MM.1S (cell line): ENCODE results near the gene SCNN1G.

ENCODE experiments used
- DNase-seq: peaks from one replicate; pipeline ENCODE4 v3.0.0-alpha.2; 2015
- H2AFZ ChIP-seq: fragments of 300-600 bp; sonication (generic); 2 replicates; pipeline ENCODE4 v1.6.0; 2016; ENCODE audit warnings: antibody characterized with exemption, low read length
- H3F3A ChIP-seq: fragments of 300-600 bp; sonication (generic); 2 replicates; pipeline ENCODE4 v1.6.1; 2016; ENCODE audit warnings: mild to moderate bottlenecking, antibody characterized with exemption, low read length, moderate library complexity, mixed read lengths; ENCODE audit not compliant: insufficient read depth
- H3K27ac ChIP-seq: fragments of 300-600 bp; sonication (generic); 2 replicates; pipeline ENCODE4 v1.5.1; 2016; ENCODE audit warnings: mild to moderate bottlenecking, low read length
- H3K27me3 ChIP-seq: fragments of 300-600 bp; sonication (generic); replicated peaks from 2 replicates; pipeline ENCODE4 v1.6.0; 2016; ENCODE audit warnings: low read length; ENCODE audit not compliant: insufficient read depth
- H3K36me3 ChIP-seq: fragments of 300-600 bp; sonication (generic); replicated peaks from 2 replicates; pipeline ENCODE4 v1.6.1; 2016; ENCODE audit warnings: mild to moderate bottlenecking, low read length, mixed read lengths; ENCODE audit not compliant: insufficient read depth
- H3K4me1 ChIP-seq: fragments of 300-600 bp; sonication (generic); 2 replicates; pipeline ENCODE4 v1.6.1; 2016; ENCODE audit warnings: low read length, mixed read lengths
- H3K4me2 ChIP-seq: fragments of 300-600 bp; sonication (generic); 2 replicates; pipeline ENCODE4 v1.6.0; 2016; ENCODE audit warnings: low read depth, low read length
- H3K4me3 ChIP-seq: fragments of 300-600 bp; sonication (generic); 2 replicates; pipeline ENCODE4 v1.5.1; 2016; ENCODE audit warnings: low read length, mixed read lengths
- H3K79me2 ChIP-seq: fragments of 300-600 bp; sonication (generic); 2 replicates; pipeline ENCODE4 v1.6.1; 2016; ENCODE audit warnings: mixed run types, low read length, mixed read lengths
- H3K9ac ChIP-seq: fragments of 300-600 bp; sonication (generic); 2 replicates; pipeline ENCODE4 v1.6.1; 2016; ENCODE audit warnings: low read length, mixed read lengths
- H3K9me2 ChIP-seq: fragments of 300-600 bp; sonication (generic); replicated peaks from 2 replicates; pipeline ENCODE4 v1.6.1; 2016; ENCODE audit warnings: mild to moderate bottlenecking, low read length, mixed read lengths; ENCODE audit not compliant: insufficient read depth
- H3K9me3 ChIP-seq: fragments of 300-600 bp; sonication (generic); replicated peaks from 2 replicates; pipeline ENCODE4 v1.6.1; 2016; ENCODE audit warnings: mild to moderate bottlenecking, low read length, mixed read lengths; ENCODE audit not compliant: insufficient read depth
- H4K20me1 ChIP-seq: fragments of 300-600 bp; sonication (generic); 2 replicates; pipeline ENCODE4 v1.6.1; 2016; ENCODE audit warnings: mild to moderate bottlenecking, low read length, moderate library complexity, mixed read lengths; ENCODE audit not compliant: insufficient read depth
- CTCF ChIP-seq: fragments of 300-600 bp; sonication (generic); IDR thresholded peaks from 2 replicates; pipeline ENCODE4 v1.5.1; 2016; ENCODE audit warnings: antibody characterized with exemption, low read length, mixed read lengths
- EZH2 ChIP-seq: fragments of 300-600 bp; sonication (generic); optimal IDR thresholded peaks from 2 replicates; pipeline ENCODE3; 2017; ENCODE audit warnings: low read depth, mild to moderate bottlenecking, antibody characterized with exemption, low read length, mixed read lengths
- EZH2phosphoT487 ChIP-seq: fragments of 300-600 bp; sonication (generic); IDR thresholded peaks from 2 replicates; pipeline ENCODE4 v1.6.1; 2018; ENCODE audit warnings: antibody characterized with exemption, low read length

Gene SCNN1G

GRCh38 chr16:23149267-23149992 is 33.1 kb upstream of the SCNN1G start, which contains the start of gene USP31:
TSS of gene USP31 (minus strand) at chr16:23149452. CDS start at chr16:23149270, 182 bp downstream.
- peak within 1 kb of the TSS; percentile 86 for H2AFZ ChIP-seq
- H3F3A ChIP-seq, result no peaks in the 10 kb centered on the region
- peak; percentile 95 for DNase-seq
- peaks cover 38% of the 10 kb centered on the region for H3K79me2 ChIP-seq
- no peaks in the 10 kb centered on the region for H3K36me3 ChIP-seq
- TF ChIP-seq EZH2phosphoT487 (no peak), EZH2 (no peak), CTCF (no peak)
- H3K27ac ChIP-seq, result no peak within 1 kb of the TSS
- H3K4me2 ChIP-seq, result peak within 1 kb of the TSS; percentile 95
- peak within 1 kb of the TSS; percentile 78 for H3K4me3 ChIP-seq
- H3K9me3 ChIP-seq, result no peaks in the 10 kb centered on the region
- H3K9ac ChIP-seq, result peak within 1 kb of the TSS; percentile 63
- no peaks in the 10 kb centered on the region for H3K9me2 ChIP-seq
- H4K20me1 ChIP-seq, result no peaks in the 10 kb centered on the region
- H3K4me1 ChIP-seq, result peaks cover 3% of the 10 kb centered on the region; the same call in 1 of the 2 replicates
- no peaks in the 10 kb centered on the region for H3K27me3 ChIP-seq

- no peaks in the 10 kb centered on the region for H3K9me2 ChIP-seq
- no peak overlapping the region for H3K27ac ChIP-seq
- peak overlapping the region; percentile 74 for H3K4me3 ChIP-seq
- H4K20me1 ChIP-seq, result no peaks in the 10 kb centered on the region
- TF ChIP-seq EZH2 (no peak), EZH2phosphoT487 (no peak), CTCF (no peak)
- peak overlapping the region; percentile 74 for H3K4me2 ChIP-seq
- peak overlapping the region; percentile 53; the same call in 1 of the 2 replicates for H3K9ac ChIP-seq
- peaks cover 33% of the 10 kb centered on the region for H3K79me2 ChIP-seq
- no peaks in the 10 kb centered on the region for H3K27me3 ChIP-seq
- no peaks in the 10 kb centered on the region for H3K9me3 ChIP-seq
- no peaks in the 10 kb centered on the region for H3F3A ChIP-seq
- H3K4me1 ChIP-seq, result peaks cover 3% of the 10 kb centered on the region; the same call in 1 of the 2 replicates
- peak overlapping the region; percentile 86 for H2AFZ ChIP-seq
- DNase-seq, result no peak
- no peaks in the 10 kb centered on the region for H3K36me3 ChIP-seq
These were observed 32.6 kb upstream of the SCNN1G start for GRCh38 chr16:23149993-23150364.

- Histone ChIP-seq H3K4me3 (no peak overlapping the region), H3K9me2 (no peaks in the 10 kb centered on the region), H3K9ac (no peak overlapping the region), H2AFZ (no peak overlapping the region), H3K4me1 (peaks cover 7% of the 10 kb centered on the region; the same call in 1 of the 2 replicates), H3K27me3 (no peaks in the 10 kb centered on the region), H3F3A (no peaks in the 10 kb centered on the region), H3K36me3 (no peaks in the 10 kb centered on the region), H3K4me2 (no peak overlapping the region), H3K9me3 (no peaks in the 10 kb centered on the region), H4K20me1 (no peaks in the 10 kb centered on the region), H3K79me2 (peaks cover 11% of the 10 kb centered on the region), H3K27ac (no peak overlapping the region)
- no peak for TF ChIP-seq EZH2
- TF ChIP-seq CTCF, result no peak
- TF ChIP-seq EZH2phosphoT487, result no peak
- no peak for DNase-seq
These were observed 30.0 kb upstream of the SCNN1G start for GRCh38 chr16:23152386-23153178.
